ENCODE data around the gene SPATA31A5. TPM values are rescaled to one million over a fixed set of nuclear protein-coding genes. Genes with fewer than 3 reads are reported as not detected.
"Not testable (repeated sequence)": the region's sequence is repeated elsewhere in the genome, so short reads cannot be mapped to it uniquely, and the experiment has no call there.

Gene SPATA31A5
- total RNA-seq, result not detected
- not detected for polyA plus RNA-seq
- long read RNA-seq, donor 1, result 0 reads
- long read RNA-seq, donor 2, result 0 reads

DNA sequence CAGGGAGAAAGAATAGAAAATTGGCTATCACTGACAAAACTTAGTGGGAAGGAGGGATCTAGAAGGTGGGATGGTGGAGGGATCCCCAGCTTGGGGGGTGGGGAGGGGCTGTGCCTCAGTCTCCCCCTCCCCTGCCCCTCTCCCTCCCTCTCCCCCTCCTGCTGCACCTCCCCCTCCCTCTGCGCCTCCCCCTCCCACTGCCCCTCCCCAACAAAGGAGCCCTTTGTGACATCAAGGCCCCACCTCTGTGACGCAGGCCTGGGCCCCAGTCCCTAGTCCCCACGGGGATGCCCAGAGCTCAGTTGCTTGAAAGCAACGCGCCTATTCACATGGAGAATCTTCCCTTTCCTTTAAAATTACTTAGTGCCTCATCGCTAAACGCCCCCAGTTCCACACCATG is at the start of gene SPATA31A5:
Gene SPATA31A5, plus strand, starts transcription at position 301 of the 400 bp plus-strand sequence. Its CDS starts 29 bp downstream, at position 330.
- H3K9me3 ChIP-seq; ATAC-seq; H3K27ac ChIP-seq; DNase-seq; intact Hi-C loops (cut with DNase I); H3K36me3 ChIP-seq (ENCODE audit: insufficient read depth in 1 of 2, low read depth in 1 of 2); H3K27me3 ChIP-seq (ENCODE audit: insufficient read depth in 3 of 3, low read length in 2 of 3); H3K4me1 ChIP-seq; H3K4me3 ChIP-seq: not testable (repeated sequence)
- WGBS, 3 donors, result no CpG with 5 or more reads among the region's 7 CpGs

DNA sequence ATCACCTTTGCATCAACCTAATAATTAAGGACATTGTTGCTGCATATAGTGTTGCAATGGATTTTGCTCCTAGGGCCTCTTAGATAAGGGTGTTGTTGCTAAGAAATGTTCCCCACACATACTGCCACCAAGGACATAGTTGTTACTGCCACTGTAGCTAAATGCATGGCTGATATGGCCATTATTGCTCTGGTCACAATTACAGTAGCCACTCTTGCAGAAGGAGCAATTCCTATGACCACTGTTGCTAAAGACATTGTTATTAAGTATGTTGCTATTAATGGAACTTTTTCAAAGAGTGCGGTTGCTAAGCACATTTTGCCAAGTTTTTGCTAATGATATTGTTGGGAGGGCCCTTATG is 48.8 kb downstream of the SPATA31A5 start:
- H3K4me1 ChIP-seq; H3K27me3 ChIP-seq (ENCODE audit: insufficient read depth in 3 of 3, low read length in 2 of 3); H3K27ac ChIP-seq; H3K36me3 ChIP-seq (ENCODE audit: insufficient read depth in 1 of 2, low read depth in 1 of 2); H3K9me3 ChIP-seq; H3K4me3 ChIP-seq; intact Hi-C loops (cut with DNase I); ATAC-seq; DNase-seq: not testable (repeated sequence)
- no CpG with 5 or more reads among the region's 1 CpG for WGBS, 3 donors

DNA sequence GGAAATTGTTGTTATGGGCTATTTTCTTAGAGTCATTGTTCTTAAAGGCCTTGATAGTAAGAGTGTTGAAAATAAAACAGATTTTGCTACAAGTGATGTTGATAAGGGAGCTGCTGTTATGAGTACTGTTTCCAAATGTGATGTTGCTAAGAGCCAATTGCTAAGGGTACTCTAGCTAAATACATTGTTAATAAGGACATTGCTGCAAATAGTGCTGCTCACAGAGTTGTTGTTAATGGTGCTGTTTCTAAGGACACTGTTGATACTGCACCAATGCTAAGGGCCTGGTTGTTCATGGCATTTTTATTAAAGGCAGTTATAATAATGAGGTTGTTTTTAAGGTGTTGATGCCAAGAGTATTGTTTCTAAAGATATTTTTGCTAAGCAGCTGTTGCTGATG is 52.2 kb downstream of the SPATA31A5 start:
- ATAC-seq; H3K4me1 ChIP-seq; DNase-seq; H3K27ac ChIP-seq; H3K36me3 ChIP-seq (ENCODE audit: insufficient read depth in 1 of 2, low read depth in 1 of 2); H3K4me3 ChIP-seq; H3K27me3 ChIP-seq (ENCODE audit: insufficient read depth in 3 of 3, low read length in 2 of 3); H3K9me3 ChIP-seq; intact Hi-C loops (cut with DNase I): not testable (repeated sequence)

Data from psoas muscle (tissue), 8 donors.